GM12892 (cell line): ENCODE data around the gene CDH13.

ENCODE experiments used
- DNase-seq: peaks from one replicate; pipeline ENCODE4 v3.0.0; 2011; ENCODE audit not compliant: insufficient read length
- FAIRE-seq: peaks from 2 replicates; lab custom pipeline; 2011; peaks lifted over from hg19 to GRCh38; lab: Jason Lieb, UNC
- POLR2A ChIP-seq: IDR thresholded peaks from 2 replicates; pipeline ENCODE4 v1.6.1; 2011; ENCODE audit warnings: low read depth, low read length, control low read depth
- POLR2AphosphoS5 ChIP-seq: IDR thresholded peaks from 2 replicates; pipeline ENCODE4 v1.6.1; 2011; ENCODE audit warnings: low read depth, low read length, control low read depth
- TAF1 ChIP-seq: IDR thresholded peaks from 2 replicates; pipeline ENCODE4 v1.6.1; 2011; ENCODE audit warnings: low read depth, mild to moderate bottlenecking, control low read depth, low read length, borderline replicate concordance

The CDH13 gene

DNA sequence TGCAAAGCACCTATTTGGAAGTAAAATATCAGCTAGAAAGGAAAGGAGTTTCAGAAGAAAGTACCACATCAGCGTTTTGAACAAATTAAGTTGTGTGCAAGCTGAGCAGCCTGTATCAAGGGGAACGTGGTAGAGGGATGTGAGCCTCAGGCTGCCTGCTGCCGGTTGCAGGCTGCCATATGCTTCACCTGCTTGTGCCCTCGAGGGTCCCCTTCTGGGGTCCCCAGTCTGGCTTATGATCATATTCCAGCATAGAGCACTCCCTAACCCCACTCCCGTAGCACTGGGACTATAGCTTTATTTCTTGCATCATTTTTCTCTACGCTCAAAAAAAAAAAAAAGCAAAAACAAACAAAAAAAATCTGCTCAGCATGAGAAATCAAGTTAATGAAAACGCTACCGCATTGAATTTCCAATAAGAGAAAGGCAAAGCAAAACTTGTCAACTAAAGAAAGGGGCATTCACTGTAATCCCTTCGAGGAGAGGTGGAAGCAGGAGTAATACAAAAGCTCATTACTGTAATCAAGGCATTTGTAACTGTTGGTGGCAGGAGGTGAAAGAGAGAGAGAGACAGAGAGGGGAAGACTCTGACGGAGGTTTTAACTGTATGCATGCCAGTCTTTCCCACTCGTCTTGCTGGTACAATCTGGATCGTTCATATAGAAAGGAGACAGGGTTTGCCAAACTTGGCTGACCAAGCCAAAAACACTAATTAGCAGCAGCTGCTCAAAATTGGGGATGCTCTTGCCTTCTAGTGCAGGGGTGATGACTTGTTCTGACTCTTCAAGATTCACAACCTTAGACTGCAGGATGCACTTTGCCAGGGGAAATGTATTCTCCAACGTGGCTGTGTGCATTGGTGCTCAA is 922.8 kb downstream of the CDH13 start:
- DNase-seq (no peak), FAIRE-seq (no peak)
- no peak for TF ChIP-seq POLR2A

GRCh38 chr16:83550183-83550569 is 923.4 kb downstream of the CDH13 start:
- FAIRE-seq (no peak), DNase-seq (no peak)
- no peak for TF ChIP-seq TAF1
- no peak for TF ChIP-seq POLR2A
- no peak for TF ChIP-seq POLR2AphosphoS5

DNA sequence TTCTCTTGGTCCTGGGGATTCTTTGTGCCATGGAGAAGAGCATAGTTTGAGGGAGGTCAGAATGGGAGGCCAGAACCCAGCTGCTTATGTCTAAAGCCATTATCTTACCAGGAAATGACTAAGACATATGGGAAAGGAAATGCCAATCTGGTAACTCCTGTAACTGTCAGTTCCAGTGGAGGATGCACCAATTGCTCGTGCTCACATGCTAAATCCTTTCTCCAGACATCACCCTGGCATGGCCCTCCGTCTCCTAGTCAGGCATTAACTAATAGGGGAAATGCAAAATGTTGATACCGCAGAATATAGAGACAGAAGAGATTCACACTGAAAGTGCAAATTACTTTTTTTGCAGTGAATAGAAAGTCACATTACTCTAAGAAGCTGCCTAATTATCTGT is 925.5 kb downstream of the CDH13 start:
- DNase-seq, result no peak
- TF ChIP-seq TAF1, result no peak
- no peak for TF ChIP-seq POLR2AphosphoS5
- no peak for TF ChIP-seq POLR2A
- no peak for FAIRE-seq

DNA sequence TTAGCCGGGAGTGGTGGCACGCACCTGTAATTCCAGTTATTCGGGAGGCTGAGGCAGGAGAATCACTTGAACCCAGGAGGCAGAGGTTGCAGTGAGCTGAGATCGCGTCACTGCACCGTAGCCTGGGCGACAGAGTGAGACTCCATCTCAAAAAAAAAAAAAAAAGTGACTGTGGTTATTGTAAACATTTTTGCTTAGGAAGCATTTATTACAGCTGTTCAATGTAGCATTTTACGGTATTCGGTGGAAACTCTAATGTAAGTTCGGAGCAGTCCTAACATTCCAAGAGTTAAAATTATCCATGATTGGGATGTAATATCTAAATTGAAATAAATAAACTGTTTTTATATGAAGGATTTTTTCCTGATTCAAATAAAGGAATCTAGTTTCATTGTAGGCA is 926.2 kb downstream of the CDH13 start:
- no peak for TF ChIP-seq POLR2A
- TF ChIP-seq POLR2AphosphoS5, result no peak
- TF ChIP-seq TAF1, result no peak
- FAIRE-seq (no peak), DNase-seq (no peak)

DNA sequence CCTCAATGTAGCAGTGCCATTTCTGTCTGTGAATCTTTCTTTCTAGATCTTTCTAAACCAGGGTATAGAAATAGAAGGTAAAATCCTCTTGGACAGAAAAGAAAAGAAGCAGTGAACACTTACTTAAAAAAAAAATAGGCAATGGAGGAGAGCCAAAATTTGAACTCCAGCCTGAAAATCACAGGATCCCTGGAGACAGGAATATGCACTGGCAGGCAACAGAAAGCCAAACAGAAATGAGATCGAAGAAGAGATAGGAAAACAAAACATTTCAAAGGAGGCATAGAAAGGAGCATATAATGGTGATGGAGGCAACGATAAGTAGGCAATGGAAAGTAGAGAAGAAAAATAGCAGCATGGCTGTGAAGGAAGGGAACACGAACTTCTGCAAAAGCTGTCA is 927.3 kb downstream of the CDH13 start:
- DNase-seq, result no peak
- FAIRE-seq, result no peak
- TF ChIP-seq POLR2AphosphoS5, result no peak
- TF ChIP-seq TAF1, result no peak

GRCh38 chr16:83554540-83554939 is 927.8 kb downstream of the CDH13 start:
- DNase-seq (no peak), FAIRE-seq (no peak)
- TF ChIP-seq POLR2AphosphoS5, result no peak
- TF ChIP-seq TAF1, result no peak

DNA sequence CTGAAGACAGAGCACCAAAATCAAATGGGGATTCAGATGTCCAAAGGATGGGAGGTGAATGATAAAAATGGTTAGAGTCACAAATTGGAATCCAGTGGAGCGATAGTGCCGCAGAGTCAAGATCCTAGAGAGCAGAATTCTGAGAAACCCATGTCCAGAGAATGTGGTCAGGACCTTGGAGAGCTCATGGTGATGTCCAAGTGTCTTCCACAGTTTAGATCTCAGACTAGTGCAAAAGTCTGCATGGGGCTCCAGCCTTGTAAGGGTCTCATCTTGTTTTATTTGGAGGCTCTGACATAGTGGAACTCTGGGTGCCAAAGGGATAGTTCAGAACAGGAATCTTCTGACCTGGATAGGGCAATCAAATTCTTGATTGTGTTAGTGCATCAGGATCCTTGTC is 935.1 kb downstream of the CDH13 start:
- no peak for DNase-seq
- TF ChIP-seq POLR2A (no peak), TAF1 (no peak), POLR2AphosphoS5 (no peak)
- no peak for FAIRE-seq

DNA sequence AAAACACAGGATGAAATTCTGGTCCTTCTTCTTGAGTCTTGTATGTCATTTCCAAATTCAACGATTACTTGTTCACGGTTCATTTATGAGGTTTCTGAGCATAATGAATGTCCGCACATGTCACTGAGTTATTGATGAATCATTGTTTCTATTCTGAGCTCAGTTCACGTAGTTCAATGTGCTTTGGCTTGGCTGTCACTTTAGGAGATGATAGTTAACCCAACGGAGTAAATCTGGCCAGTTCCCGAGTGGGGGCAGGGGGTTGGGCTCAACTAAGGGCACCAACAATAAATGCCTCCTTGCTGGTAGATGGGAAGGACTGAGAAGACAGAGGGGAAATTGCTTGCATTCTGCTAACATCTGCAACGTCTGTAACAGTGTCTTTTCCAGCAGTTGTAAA is 941.6 kb downstream of the CDH13 start:
- DNase-seq (no peak), FAIRE-seq (no peak)
- TF ChIP-seq TAF1 (no peak), POLR2AphosphoS5 (no peak), POLR2A (no peak)

DNA sequence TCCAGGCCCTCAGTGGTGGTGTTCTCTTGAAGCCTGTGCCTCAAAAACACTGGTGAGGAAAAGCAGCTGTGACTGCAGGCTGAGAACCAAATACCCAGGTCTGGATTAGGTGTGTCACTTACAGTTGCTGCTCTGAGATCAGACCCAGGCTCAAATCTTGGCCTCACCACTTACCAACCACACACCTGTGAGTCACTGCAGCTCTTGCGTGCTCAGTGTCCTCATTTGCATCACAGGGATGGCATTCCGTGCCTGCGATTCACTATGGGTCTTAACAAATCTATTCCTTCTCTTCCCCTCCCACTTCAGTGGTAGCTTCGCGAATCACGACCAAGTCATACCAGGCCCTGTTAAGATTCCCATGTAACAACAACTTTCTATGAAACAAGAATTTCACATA is 947.6 kb downstream of the CDH13 start:
- no peak for TF ChIP-seq POLR2AphosphoS5
- no peak for TF ChIP-seq TAF1
- FAIRE-seq (no peak), DNase-seq (no peak)

- FAIRE-seq (no peak), DNase-seq (no peak)
- TF ChIP-seq POLR2AphosphoS5, result no peak
Observed at GRCh38 chr16:83577078-83577745, 950.4 kb downstream of the CDH13 start.

DNA sequence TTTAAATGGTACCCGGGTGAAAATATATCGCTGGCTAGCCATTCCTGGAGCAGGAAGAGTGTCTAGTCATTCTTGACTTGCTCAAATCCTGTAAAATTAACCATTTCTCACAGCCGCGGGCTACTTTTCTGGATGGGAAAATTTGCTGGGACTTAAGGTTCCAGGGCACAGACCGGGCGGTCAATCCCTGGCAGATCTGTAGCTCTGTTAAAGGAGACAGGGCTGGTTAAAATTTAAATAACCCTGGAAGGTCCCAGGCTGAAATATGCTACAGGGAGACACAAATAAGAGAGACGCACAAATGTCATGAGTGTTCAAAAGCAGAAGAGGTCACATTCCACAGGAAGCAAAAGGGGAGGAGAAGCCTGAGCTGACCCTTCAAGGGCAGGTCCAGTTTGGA is 951.4 kb downstream of the CDH13 start:
- no peak for DNase-seq
- no peak for FAIRE-seq

GRCh38 chr16:83579027-83579426 is 952.3 kb downstream of the CDH13 start:
- no peak for FAIRE-seq
- TF ChIP-seq POLR2AphosphoS5 (no peak), POLR2A (no peak), TAF1 (no peak)
- no peak for DNase-seq

More for the DNA sequence above, 951.4 kb downstream of the CDH13 start:
- TF ChIP-seq POLR2AphosphoS5, result no peak
- no peak for TF ChIP-seq TAF1
- TF ChIP-seq POLR2A, result no peak

GRCh38 chr16:83579436-83579835 is 952.7 kb downstream of the CDH13 start:
- DNase-seq (no peak), FAIRE-seq (no peak)
- TF ChIP-seq POLR2A, result no peak
- TF ChIP-seq TAF1, result no peak
- TF ChIP-seq POLR2AphosphoS5, result no peak
